GM15510 (cell line): ENCODE results near the gene C5.

Experiments
- POLR2A ChIP-seq: IDR thresholded peaks from 3 replicates; pipeline ENCODE4 v1.6.1; 2011; ENCODE audit warnings: borderline replicate concordance; ENCODE audit not compliant: insufficient read length; ENCODE audit errors: extremely low read depth

The C5 gene

DNA sequence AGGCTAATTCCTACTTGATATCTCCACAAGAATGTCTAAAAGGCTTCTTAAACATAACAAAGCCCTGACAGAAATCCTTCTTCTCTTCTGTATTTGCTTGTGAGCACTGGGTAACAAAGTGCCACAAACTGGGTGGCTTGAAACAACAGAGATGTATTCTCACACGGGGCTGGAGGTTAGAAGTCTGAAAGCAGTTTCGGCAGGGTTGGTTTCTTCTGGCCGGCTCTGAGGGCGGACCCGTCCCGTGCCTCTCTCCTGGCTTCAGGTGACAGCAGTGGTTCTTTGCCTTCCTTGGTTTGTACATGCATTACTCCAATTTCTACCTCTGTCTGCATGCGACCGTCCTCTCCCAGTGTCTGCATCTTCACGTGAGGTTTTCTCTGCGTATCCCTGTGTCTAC lies 109.5 kb downstream of the C5 start:
- no peak for TF ChIP-seq POLR2A

DNA sequence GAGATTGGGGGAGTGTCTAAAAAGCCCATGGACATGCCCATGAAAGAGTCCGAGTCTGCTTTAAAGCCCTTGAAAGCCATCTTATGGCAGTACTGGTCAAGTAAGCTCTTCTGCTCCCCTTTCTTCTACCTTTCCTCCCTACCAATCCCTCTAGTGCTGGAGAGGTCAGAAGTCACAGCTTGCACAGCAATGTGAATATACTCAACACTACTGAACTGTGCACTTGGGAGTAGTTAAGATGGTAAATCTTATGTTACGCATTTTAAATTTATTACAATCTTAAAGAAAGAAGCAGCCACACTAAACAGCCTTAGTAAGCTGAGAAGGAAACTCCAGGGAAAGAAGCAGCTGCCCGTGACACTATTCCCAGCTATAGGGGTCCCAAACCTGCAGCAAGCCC lies 111.2 kb downstream of the C5 start:
- no peak for TF ChIP-seq POLR2A

- TF ChIP-seq POLR2A, result no peak
Observed at GRCh38 chr9:120937596-120937995, 112.5 kb downstream of the C5 start.

DNA sequence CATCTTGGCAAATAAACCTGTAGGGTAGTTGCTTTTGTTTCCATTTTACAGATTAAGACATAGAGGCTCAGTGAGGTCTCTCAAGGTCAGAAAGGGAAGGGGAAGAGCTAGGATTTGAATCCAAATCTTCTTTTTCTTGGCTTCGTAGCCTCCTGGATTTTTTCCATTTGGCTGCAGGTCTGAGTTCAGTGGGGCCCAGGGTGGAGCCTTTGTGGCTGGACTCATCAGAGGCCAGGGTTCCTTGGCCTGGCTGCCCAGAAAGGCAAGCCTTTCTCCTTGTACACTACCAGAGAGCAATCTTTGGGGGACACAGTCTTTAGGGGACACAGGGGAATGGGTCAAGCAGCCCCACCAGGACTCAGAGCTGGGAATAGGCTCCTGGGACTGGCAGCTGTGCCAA lies 112.9 kb downstream of the C5 start:
- TF ChIP-seq POLR2A, result no peak

GRCh38 chr9:120936764-120937122 lies 113.3 kb downstream of the C5 start:
- no peak for TF ChIP-seq POLR2A

DNA sequence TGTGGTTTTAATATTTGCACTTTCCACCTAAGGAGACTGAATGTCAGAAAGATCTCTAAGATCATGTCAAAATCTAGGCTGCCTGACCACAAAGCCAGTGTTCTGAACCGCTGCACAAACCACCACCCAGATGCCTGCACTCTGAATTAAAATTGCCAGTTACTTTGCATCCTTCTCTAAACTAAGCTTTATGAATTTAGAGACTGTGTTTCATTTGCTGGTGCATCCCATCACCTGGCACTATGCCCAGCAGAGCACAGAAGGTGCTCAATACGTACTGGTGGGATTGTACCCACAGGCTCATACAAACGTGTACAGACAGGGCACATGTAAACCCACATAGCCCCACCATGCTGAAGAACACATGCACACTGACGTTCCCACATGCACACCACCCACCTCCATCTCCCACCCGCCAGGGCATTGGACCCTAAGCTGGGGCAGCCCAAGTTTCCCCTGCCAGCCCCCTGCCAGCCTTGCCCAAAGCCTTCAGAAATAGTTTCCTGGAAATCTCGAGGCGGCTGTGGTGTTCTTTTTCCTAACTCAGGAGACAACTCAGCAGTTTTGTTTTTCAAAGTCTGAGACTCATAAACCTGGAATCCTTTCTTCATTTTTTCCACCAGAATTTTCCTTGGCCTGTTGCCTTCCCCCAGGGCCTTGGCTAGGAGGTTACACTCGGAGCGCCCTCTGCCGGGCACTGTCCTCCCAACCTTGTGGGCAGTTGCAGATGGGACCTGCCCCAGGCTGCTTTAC lies 113.9 kb downstream of the C5 start:
- peak; percentile 17 for TF ChIP-seq POLR2A

DNA sequence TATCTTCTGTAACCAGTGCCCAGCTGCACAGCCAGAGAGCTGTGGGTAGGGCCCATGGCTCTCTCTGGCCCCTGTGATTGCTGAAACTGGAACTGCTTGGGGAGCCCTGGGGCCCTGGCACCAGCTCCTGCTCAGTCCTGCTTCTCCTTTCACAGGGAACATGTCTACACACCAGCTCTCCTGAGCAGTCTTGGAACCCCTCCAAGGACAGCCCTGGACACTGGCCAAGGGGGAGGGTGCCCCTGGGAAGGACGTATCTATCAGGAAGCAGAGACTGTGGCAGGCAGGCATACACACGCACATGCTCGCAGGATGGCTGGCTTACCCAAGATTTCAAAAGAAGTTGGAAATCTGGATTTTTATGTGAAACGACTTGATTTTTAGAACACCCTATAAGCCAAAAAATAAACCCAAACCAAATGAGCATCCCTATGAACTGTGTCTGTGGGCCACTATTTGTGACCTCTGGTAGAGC lies 114.7 kb downstream of the C5 start:
- no peak for TF ChIP-seq POLR2A

- TF ChIP-seq POLR2A, result no peak
Observed at GRCh38 chr9:120934281-120934680, 115.8 kb downstream of the C5 start.

DNA sequence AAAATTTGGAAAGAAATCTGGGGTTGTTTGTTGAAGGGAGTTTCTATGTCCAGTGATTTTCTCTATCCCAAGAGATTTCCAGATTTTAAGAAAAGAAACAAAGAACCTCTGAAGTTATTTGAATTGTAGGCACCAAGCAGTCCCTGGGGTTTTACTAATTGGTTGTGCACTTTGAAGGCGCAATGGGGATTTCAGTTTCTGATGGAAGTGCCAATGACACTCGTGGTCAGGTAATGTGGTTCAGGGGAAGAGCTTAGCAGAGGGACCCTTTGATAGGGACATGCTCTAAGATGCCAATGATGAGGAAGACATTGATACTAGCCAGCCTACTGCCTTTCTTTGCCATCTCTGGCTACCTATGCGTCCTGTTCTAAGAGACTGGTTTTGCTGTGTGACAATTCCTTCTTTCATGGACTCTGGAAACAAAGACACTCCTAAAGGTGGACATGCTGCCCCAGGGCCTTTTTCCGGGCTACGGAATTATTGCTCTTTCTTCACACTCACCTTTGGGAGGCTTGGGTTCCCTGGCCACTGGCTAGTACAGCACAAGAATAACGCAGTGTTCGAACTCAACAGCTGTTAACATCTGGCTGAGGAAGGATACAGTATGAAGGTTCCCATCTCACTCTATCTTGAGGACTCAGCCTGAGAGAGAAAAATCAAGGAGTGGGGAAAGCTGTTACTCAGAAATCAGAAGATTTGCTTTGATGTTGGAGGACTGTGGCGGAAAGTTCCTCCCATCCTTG lies 116.6 kb downstream of the C5 start:
- no peak for TF ChIP-seq POLR2A

GRCh38 chr9:120932086-120932823 lies 117.8 kb downstream of the C5 start:
- TF ChIP-seq POLR2A, result no peak

GRCh38 chr9:120931231-120932085 lies 118.6 kb downstream of the C5 start:
- TF ChIP-seq POLR2A, result peak; percentile 28

- no peak for TF ChIP-seq POLR2A
Observed at GRCh38 chr9:120929229-120929791, 120.8 kb downstream of the C5 start.

- peak; percentile 50 for TF ChIP-seq POLR2A
Observed at GRCh38 chr9:120928483-120929228, 121.4 kb downstream of the C5 start.

DNA sequence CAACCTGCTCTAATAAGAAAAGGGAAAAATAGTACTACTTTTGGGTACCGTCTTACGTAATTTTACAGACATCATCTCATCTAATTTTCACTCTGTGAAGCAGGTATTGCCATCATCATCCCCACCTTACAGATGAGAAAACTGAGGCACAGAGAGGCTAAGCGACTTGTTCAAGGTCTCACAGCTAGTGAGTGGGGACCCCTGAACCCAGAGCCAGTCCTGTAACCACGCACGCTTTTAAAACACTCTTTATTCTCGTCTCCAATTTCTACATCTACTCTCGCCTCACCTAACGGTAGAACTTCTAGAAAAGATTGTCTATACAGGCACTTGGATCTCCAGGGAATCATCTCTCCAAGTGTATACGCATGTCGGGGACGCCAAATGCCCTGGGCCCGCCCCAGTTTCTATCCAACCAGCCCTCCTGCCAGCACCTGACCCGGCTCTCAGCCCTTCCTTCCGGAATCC lies 122.0 kb downstream of the C5 start:
- no peak for TF ChIP-seq POLR2A
